K562 (cell line): ENCODE data around the gene ITPRIPL2. TPM values are rescaled to one million over a fixed set of nuclear protein-coding genes. Genes with fewer than 3 reads are reported as not detected.

Source experiments
- CBFA2T2 ChIP-seq: fragments of 450-650 bp; conservative IDR thresholded peaks from 2 replicates; pipeline ENCODE4 v1.6.1; 2017; ENCODE audit warnings: mild to moderate bottlenecking
- CHD2 ChIP-seq: IDR thresholded peaks from 2 replicates; pipeline ENCODE4 v1.6.1; 2011; ENCODE audit warnings: low read depth, low read length
- EGR1 ChIP-seq: fragments of 450-650 bp; conservative IDR thresholded peaks from 2 replicates; pipeline ENCODE4 v1.6.1; 2017; ENCODE audit warnings: mild to moderate bottlenecking
- ETV6 ChIP-seq, 3 experiments: fragments of 150-350 bp in 1 of 3; sonication (generic) in 1 of 3; formaldehyde crosslinking in 1 of 3; IDR thresholded peaks; 2 replicates each; pipeline versions ENCODE4 v1.6.1 to v1.8.0; 2014 to 2022; ENCODE audit warnings: borderline replicate concordance in 2 of 3, low read depth in 2 of 3, antibody characterized with exemption in 1 of 3, low read length in 1 of 3, mild to moderate bottlenecking in 1 of 3, missing genetic modification reagents in 1 of 3
- FOXP1 ChIP-seq: sonication (generic); formaldehyde crosslinking; IDR thresholded peaks from 2 replicates; pipeline ENCODE4 v1.8.0; 2022; ENCODE audit warnings: mild to moderate bottlenecking, missing genetic modification reagents
- IRF1 ChIP-seq: sonication (generic); formaldehyde crosslinking; IDR thresholded peaks from 2 replicates; pipeline ENCODE4 v1.8.0; 2022; ENCODE audit warnings: missing genetic modification reagents, mild to moderate bottlenecking, borderline replicate concordance
- MAFK ChIP-seq: IDR thresholded peaks from 2 replicates; pipeline ENCODE4 v1.6.1; 2011; ENCODE audit warnings: low read length, improper control_type of control experiment
- PHF21A ChIP-seq: fragments of 450-650 bp; IDR thresholded peaks from 2 replicates; pipeline ENCODE4 v1.6.1; 2017; ENCODE audit warnings: low read depth, borderline replicate concordance
- RBM17 ChIP-seq: fragments of 200-400 bp; formaldehyde crosslinking; IDR thresholded peaks from 2 replicates; pipeline ENCODE4 v1.6.1; 2017; ENCODE audit warnings: low read depth, mild to moderate bottlenecking, low read length, borderline replicate concordance
- SRSF9 ChIP-seq: fragments of 200-400 bp; formaldehyde crosslinking; IDR thresholded peaks from 2 replicates; pipeline ENCODE4 v1.6.1; 2017; ENCODE audit warnings: low read depth, low read length, borderline replicate concordance
- TCF7L2 ChIP-seq: fragments of 150-350 bp; IDR thresholded peaks from 2 replicates; pipeline ENCODE4 v1.6.1; 2016; ENCODE audit warnings: low read depth, mild to moderate bottlenecking, low read length, moderate library complexity
- USF2 ChIP-seq: sonication (generic); formaldehyde crosslinking; IDR thresholded peaks from 2 replicates; pipeline ENCODE4 v1.5.0; 2020; ENCODE audit warnings: missing genetic modification reagents
- ZBTB34 ChIP-seq: fragments of 250-450 bp; sonication (Bioruptor Pico); IDR thresholded peaks from 2 replicates; pipeline ENCODE4 v1.8.0; 2021; ENCODE audit warnings: mild to moderate bottlenecking, moderate library complexity
- ZEB2 ChIP-seq: fragments of 450-650 bp; IDR thresholded peaks from 2 replicates; pipeline ENCODE4 v1.6.1; 2016
- polyA plus RNA-seq, 8 experiments: library from polyadenylated mRNA; depleted of rRNA in 4 of 8; stranded (reverse) in 5 of 8; unstranded in 3 of 8; fragments of >200 nt; fragmentation: Nextera tagmentation in 2 of 8; fragmentation: Illumina TruSeq in 1 of 8; extraction: Ambion mirVana in 2 of 8; extraction: Trizol in 1 of 8; gene quantifications; 2 replicates each; pipeline versions ENCODE4 v1.2.1 to v1.2.3, GENCODE V29; 2011 to 2014; ENCODE audit warnings: inconsistent platforms in 1 of 8, missing spikeins in 1 of 8
- total RNA-seq, 7 experiments: library from RNA; depleted of rRNA in 6 of 7; stranded (reverse); fragments of >200 nt in 6 of 7; fragmentation: Illumina TruSeq in 2 of 7; extraction: Trizol in 2 of 7; gene quantifications; 2 replicates each; pipeline versions ENCODE4 v1.2.1 to v1.2.3, GENCODE V29; 2011 to 2021; ENCODE audit warnings: low replicate concordance in 1 of 7
- TF ChIP-seq, protein P1 (sequence below): fragments of 450-650 bp; conservative IDR thresholded peaks from 2 replicates; pipeline ENCODE4 v1.6.1; 2016; ENCODE audit warnings: missing genetic modification characterization, low read depth, mild to moderate bottlenecking, control low read depth, missing compliant biosample characterization
- TF ChIP-seq, protein P2 (sequence below): fragments of 450-650 bp; IDR thresholded peaks from 2 replicates; pipeline ENCODE4 v1.6.1; 2017; ENCODE audit warnings: antibody characterized with exemption, mild to moderate bottlenecking
- TF ChIP-seq, protein P3 (sequence below): fragments of 250-450 bp; sonication (Bioruptor Pico); IDR thresholded peaks from 2 replicates; pipeline ENCODE4 v1.5.1; 2021; ENCODE audit warnings: mild to moderate bottlenecking

Gene ITPRIPL2
- total and polyA plus RNA-seq, 9 of the 15 experiments (the other 6 are each of a cell fraction or from before 2014, with no cell fraction given): 0.04 to 2.2 (median 0.58) TPM

DNA sequence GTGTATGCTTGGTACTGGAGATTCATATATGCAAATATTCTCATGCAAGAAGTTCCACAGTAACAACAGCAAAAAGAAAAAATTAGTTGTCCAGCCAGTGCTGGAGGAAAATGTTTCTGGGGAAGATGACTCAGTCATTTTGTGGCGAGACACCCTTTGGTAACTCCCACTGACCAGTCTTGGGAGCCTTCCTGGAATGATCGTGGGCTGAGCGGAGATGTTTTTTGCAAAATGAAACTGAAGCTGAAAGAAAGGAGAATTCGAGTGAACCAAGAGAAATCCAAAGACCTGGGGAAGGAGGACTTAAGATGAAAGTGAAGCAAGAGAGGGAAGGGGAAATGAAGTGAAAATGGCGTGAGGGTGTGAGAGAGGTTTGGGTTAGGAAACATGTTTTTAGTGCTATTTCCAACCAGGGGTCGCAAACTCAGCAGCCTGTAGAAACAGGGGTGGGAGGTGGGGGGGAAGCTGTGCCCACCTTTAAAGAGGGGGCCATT lies 5.2 kb downstream of the ITPRIPL2 start (continued):
- no peak for TF ChIP-seq TCF7L2
- TF ChIP-seq, protein P1, sequence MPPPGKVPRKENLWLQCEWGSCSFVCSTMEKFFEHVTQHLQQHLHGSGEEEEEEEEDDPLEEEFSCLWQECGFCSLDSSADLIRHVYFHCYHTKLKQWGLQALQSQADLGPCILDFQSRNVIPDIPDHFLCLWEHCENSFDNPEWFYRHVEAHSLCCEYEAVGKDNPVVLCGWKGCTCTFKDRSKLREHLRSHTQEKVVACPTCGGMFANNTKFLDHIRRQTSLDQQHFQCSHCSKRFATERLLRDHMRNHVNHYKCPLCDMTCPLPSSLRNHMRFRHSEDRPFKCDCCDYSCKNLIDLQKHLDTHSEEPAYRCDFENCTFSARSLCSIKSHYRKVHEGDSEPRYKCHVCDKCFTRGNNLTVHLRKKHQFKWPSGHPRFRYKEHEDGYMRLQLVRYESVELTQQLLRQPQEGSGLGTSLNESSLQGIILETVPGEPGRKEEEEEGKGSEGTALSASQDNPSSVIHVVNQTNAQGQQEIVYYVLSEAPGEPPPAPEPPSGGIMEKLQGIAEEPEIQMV (tag): no peak
- no peak for TF ChIP-seq FOXP1 (CRISPR knock-in tag)
- 0 out of 2 replicates have a peak, but pooled peaks have one; percentile 40 for TF ChIP-seq ZEB2
- TF ChIP-seq MAFK: peak; percentile 87
- no peak for TF ChIP-seq SRSF9
- no peak for TF ChIP-seq ETV6 (IDR thresholded peaks at IDR 0.05; ENCODE audit: borderline replicate concordance in 1 of 2, low read depth in 2 of 2, low read length in 1 of 2)
- no peak for TF ChIP-seq ETV6 (CRISPR knock-in tag; IDR thresholded peaks at IDR 0.05; ENCODE audit: borderline replicate concordance)
- TF ChIP-seq, protein P2, sequence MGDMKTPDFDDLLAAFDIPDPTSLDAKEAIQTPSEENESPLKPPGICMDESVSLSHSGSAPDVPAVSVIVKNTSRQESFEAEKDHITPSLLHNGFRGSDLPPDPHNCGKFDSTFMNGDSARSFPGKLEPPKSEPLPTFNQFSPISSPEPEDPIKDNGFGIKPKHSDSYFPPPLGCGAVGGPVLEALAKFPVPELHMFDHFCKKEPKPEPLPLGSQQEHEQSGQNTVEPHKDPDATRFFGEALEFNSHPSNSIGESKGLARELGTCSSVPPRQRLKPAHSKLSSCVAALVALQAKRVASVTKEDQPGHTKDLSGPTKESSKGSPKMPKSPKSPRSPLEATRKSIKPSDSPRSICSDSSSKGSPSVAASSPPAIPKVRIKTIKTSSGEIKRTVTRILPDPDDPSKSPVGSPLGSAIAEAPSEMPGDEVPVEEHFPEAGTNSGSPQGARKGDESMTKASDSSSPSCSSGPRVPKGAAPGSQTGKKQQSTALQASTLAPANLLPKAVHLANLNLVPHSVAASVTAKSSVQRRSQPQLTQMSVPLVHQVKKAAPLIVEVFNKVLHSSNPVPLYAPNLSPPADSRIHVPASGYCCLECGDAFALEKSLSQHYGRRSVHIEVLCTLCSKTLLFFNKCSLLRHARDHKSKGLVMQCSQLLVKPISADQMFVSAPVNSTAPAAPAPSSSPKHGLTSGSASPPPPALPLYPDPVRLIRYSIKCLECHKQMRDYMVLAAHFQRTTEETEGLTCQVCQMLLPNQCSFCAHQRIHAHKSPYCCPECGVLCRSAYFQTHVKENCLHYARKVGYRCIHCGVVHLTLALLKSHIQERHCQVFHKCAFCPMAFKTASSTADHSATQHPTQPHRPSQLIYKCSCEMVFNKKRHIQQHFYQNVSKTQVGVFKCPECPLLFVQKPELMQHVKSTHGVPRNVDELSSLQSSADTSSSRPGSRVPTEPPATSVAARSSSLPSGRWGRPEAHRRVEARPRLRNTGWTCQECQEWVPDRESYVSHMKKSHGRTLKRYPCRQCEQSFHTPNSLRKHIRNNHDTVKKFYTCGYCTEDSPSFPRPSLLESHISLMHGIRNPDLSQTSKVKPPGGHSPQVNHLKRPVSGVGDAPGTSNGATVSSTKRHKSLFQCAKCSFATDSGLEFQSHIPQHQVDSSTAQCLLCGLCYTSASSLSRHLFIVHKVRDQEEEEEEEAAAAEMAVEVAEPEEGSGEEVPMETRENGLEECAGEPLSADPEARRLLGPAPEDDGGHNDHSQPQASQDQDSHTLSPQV: peak; percentile 51; the same call in 1 of the 2 replicates
- TF ChIP-seq RBM17: no peak
- TF ChIP-seq EGR1: peak; percentile 28; the same call in 1 of the 2 replicates
- TF ChIP-seq CBFA2T2: no peak
- TF ChIP-seq ZBTB34 (CRISPR knock-in tag): no peak
- TF ChIP-seq PHF21A: no peak
- TF ChIP-seq CHD2: no peak
- no peak for TF ChIP-seq IRF1 (CRISPR knock-in tag)
- TF ChIP-seq, protein P3, sequence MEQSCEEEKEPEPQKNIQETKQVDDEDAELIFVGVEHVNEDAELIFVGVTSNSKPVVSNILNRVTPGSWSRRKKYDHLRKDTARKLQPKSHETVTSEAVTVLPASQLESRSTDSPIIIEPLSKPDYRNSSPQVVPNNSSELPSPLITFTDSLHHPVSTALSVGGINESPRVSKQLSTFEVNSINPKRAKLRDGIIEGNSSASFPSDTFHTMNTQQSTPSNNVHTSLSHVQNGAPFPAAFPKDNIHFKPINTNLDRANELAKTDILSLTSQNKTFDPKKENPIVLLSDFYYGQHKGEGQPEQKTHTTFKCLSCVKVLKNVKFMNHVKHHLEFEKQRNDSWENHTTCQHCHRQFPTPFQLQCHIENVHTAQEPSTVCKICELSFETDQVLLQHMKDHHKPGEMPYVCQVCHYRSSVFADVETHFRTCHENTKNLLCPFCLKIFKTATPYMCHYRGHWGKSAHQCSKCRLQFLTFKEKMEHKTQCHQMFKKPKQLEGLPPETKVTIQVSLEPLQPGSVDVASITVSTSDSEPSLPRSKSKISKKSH: no peak
- no peak for TF ChIP-seq USF2 (CRISPR knock-in tag)
